Adrenal gland (tissue), 5 donors: ENCODE data around the gene TFAP2E.

Experiments used
- POLR2A ChIP-seq, 2 donors: fragments of 450-650 bp; IDR thresholded peaks; one replicate each; pipeline ENCODE4 v1.6.1; 2017; ENCODE audit warnings: antibody characterized with exemption in 2 of 2, mild to moderate bottlenecking in 2 of 2, moderate library complexity in 1 of 2
- TF ChIP-seq, protein P1 (sequence below), 6 experiments: fragments of 450-650 bp in 4 of 6; fragments of 200-600 bp in 2 of 6; sonication (generic) in 1 of 6; IDR thresholded peaks; 1 replicate in 5 of 6; 2 replicates in 1 of 6; pipeline versions ENCODE4 v1.5.1 to v1.8.0; 2016 to 2021; ENCODE audit warnings: antibody characterized with exemption in 6 of 6, mild to moderate bottlenecking in 2 of 6, moderate library complexity in 1 of 6
- donor health status: DM: no; HTN: no; CAD: no.

DNA sequence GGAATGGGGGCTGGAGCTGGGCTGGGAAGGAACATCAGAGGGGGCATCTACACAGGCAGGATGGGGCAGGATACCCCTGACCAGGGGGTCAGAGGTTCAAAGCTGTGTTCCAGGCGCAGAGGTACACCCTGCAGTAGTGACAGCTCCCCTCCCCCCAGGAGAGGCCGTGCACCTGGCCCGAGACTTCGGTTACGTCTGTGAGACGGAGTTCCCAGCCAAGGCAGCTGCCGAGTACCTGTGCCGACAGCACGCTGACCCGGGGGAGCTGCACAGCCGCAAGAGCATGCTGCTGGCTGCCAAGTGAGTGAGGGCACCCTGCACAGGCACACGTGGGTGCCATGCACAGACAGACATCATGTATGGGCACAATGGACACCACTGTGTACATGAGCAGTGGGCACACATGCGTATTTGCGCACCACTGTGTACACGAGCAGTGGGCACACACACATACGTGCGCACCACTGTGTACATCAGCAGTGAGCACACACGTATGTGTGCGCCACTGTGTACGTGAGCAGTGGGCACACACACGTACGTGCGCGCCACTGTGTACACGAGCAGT is 17.4 kb downstream of the TFAP2E start:
- TF ChIP-seq, protein P1, sequence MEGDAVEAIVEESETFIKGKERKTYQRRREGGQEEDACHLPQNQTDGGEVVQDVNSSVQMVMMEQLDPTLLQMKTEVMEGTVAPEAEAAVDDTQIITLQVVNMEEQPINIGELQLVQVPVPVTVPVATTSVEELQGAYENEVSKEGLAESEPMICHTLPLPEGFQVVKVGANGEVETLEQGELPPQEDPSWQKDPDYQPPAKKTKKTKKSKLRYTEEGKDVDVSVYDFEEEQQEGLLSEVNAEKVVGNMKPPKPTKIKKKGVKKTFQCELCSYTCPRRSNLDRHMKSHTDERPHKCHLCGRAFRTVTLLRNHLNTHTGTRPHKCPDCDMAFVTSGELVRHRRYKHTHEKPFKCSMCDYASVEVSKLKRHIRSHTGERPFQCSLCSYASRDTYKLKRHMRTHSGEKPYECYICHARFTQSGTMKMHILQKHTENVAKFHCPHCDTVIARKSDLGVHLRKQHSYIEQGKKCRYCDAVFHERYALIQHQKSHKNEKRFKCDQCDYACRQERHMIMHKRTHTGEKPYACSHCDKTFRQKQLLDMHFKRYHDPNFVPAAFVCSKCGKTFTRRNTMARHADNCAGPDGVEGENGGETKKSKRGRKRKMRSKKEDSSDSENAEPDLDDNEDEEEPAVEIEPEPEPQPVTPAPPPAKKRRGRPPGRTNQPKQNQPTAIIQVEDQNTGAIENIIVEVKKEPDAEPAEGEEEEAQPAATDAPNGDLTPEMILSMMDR (IDR thresholded peaks at IDR 0.05), result no peak
- no peak for TF ChIP-seq POLR2A (IDR thresholded peaks at IDR 0.05)
